Fibroblast of skin of back (primary cell): ENCODE results near the gene PRRG3.

ENCODE experiments used
- DNase-seq: peaks from one replicate; pipeline ENCODE4 v3.0.0-alpha.2; 2013

The PRRG3 gene

GRCh38 chrX:151708821-151709220 lies 13.6 kb downstream of the PRRG3 start:
- no peak for DNase-seq

GRCh38 chrX:151710457-151710856 lies 15.2 kb downstream of the PRRG3 start:
- DNase-seq = no peak

GRCh38 chrX:151711154-151711553 lies 15.9 kb downstream of the PRRG3 start:
- no peak for DNase-seq

DNA sequence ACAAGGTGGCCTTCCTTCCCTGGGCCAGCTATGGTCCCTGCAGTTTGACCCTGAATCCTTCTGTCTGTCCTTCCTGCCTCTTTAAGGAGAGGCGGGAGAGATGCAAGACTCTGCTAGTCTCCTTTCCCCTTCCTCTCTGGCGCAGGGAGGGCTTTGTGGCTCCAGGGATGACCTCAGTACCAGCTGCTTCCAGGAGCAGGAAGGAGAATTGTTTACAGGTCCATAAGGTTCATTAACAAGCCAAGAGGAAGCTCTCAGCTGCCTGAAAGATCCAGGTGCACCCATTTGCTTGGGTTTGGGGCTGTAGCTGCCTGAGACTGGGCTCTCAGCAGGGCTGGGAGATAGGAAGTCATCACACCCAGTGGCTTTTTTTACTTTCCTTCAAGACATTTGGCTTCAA lies 16.5 kb downstream of the PRRG3 start:
- DNase-seq = no peak

DNA sequence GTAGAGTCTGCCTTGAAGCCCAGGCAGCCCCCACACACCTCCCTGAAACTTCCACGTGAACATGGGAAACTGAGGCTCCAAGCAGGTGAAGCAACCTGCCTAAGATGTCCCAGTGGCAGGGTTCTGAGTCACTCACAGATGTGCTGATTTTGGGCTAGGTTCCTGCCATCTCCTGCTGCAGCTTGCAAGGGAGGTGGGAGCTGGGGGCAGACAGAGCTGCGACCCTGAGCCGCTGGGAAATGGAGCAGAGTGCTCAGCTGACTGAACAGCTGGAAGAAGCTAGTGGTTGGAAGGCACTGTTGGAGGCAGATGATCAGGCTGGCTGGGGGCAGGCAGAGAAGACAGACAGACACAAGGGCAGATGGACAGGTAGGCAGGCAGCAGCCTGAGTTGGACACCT lies 17.0 kb downstream of the PRRG3 start:
- DNase-seq = no peak

DNA sequence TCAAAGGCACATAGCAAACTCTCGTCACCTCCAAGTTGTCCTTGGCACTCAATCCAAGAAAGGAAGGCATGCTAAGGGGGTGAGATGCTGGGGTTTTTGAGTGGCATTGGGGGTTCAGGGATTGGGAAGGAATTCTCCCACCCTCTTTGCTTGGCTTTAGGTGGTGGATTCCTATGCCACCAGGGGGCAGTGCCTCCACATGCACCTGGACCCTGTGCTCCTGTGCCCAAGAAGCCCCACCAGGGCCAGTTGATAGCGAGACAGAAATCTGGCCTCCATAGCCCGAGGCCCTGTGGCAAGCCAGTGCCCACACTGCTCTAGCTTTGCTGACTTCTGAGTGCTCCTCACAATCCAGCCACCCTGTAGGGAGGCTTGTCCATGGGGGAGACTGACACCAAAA lies 18.6 kb downstream of the PRRG3 start:
- DNase-seq = peak; percentile 1

- DNase-seq = no peak
These were observed 19.1 kb downstream of the PRRG3 start for GRCh38 chrX:151714362-151714761.

DNA sequence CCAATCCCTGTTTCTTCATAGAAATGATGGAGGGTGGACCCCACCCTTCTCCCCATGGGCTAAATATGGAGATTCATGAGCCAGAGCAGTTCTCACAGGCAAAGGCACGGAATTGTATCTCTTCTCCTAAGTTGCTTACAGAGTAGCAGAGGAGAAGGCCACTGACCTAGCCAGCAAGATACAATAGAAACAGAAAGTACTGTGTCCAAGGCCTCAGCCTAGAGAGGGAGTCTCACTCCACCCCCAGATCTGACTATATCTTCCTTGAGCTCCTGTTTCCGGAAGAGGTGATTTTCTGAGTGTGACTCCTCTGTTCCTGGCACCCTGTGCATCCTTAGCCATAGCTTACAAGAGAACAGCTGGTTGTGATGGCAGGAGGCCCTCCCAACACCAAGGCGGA lies 20.5 kb downstream of the PRRG3 start, which contains the start of gene FATE1:
TSS of gene FATE1 (plus strand) at position 284 of the 400 bp plus-strand sequence. CDS start at position 369, 85 bp downstream.
- no peak for DNase-seq

- DNase-seq = peak; percentile 17
These were observed 27.1 kb downstream of the PRRG3 start for GRCh38 chrX:151722241-151722846.

DNA sequence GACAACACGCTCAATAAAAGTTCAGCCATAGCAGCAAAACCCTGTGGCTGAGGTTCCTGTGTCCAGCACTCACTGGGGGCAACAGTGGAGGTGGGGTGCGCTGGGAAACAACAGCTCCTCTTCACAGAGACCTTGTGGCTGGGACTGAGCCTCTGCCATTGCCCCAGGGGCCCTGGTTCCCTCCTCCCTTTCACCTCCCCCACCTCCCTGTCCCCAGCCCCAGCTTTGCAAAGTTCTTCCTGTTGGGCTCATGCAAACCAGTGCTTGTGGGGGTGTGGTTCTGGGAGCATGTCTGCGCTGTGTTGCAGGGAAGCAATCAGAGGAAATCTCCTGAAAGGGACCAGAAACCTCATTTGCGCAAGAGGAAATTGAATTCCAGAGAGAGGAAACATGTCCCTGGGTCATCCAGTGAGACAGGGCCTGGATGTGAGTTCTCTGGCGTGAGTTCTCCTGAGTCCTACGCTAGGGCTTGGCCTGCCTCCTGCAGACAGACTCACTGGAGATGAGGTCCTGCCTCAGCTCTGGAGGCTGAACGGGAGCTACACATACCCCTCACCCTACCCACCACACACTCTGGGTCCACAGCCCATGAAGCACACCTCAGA lies 28.0 kb downstream of the PRRG3 start:
- DNase-seq = no peak

- DNase-seq = no peak
These were observed 29.5 kb downstream of the PRRG3 start for GRCh38 chrX:151724563-151725337.

DNA sequence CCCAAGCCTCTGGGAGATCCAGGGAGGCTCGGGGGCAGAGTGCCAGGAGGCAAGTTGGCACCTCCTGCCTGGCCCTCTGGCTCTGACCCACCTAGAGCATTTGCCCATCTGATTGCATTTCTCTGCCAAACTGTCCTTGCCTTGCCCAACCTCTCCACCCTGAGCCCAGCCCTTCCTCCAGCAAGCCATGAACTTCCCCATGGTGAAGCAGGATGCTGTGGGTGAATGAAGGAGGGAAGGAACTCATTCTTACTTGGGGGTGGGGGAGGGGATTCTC lies 30.0 kb downstream of the PRRG3 start:
- no peak for DNase-seq

- no peak for DNase-seq
These were observed 31.5 kb downstream of the PRRG3 start for GRCh38 chrX:151726751-151727150.

DNA sequence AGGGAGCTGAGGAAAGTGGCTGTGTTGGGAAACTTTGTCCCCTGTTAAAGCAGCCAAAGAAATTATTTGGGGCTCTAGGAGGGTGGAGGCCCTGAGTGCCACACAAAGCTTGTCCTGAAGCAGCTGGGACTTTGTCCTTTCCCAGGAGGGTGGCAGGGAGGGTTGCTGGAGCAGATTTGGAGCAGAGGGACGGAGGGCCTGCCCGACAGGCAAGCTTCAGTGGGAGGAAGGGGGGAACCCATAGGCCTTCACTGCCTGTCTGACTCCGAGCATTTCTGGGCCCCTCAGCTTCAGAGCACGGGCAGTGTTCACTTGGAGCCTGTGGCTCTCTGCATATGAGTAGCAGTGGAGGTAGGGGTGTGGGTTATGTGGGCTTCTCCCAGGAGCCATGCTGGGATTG lies 32.1 kb downstream of the PRRG3 start:
- DNase-seq = no peak

DNA sequence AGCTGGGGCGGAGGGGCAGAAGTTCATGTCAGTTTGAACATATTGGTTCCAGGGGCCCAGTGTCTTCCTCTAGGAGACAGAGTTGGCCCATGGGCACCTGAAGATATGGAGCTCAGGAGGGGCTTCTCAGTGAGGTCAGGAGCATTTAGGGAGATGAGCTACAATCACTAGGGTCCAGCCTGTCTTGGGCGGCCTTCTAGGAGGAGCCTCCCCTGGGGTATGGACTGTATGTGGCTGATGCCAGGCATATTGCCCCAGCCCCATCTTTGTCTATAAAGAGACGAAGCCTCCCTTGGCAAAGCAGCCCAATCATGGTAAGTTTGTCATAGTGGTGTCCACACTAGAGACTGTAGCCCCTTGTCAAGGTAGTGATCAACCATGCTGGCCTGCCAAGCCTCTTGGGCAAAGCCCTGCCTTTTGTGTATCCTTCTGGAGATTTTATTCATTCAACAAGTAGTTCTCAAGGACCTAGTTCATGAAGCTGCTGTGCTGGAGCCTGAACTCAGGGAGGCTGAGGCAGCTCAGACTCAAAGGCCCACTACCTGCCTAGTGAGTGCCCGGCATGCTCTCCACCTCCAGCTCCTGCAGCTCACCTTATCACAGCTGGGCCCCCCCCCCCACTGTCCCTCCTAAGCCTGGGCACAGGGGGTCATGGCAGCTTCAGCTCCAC lies 33.9 kb downstream of the PRRG3 start:
- DNase-seq = no peak

DNA sequence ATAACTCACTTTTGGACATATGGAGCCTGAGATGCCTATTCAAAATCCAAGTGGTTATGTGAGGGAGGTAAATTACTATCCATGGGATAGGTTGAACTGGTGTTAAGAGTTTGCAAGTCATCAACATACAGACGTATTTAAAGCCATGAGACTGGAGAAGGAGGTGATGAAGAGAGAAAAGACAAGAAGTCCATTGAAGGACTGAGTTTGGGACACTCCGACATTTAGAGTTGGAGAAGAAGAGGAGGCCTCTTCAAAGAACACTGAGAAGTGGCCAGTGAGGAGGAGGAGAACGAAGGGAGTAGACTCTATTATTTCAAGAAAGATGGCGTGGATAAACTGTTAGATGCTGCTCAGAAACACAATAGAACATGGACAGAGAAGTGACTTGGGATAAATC lies 39.2 kb downstream of the PRRG3 start, which contains the start of gene CNGA2:
TSS of gene CNGA2 (plus strand) at position 301 of the 400 bp plus-strand sequence. CDS start 3,738 bp downstream, outside the sequence.
- DNase-seq = no peak

GRCh38 chrX:151735219-151735618 lies 40.0 kb downstream of the PRRG3 start:
- no peak for DNase-seq

DNA sequence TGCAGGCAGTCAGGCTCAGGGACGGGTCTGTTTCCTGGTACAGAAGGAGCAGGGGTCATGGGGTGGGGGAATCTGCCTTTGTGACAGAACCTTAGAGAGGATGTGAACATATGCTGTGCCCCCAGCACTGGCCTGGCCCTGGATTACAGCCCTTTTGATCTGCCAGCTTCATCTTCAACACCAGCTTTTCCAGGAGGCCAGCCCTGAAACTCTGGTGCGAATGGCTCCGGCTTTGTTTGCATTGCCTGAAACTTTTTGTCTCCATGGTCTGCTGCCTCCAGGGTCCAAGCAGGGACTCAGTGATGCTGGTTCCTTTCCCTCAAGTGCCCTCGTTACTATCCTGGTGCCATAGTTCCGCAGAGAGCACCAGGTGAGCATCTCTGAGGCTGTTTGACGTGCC lies 41.4 kb downstream of the PRRG3 start:
- no peak for DNase-seq

GRCh38 chrX:151737494-151737893 lies 42.2 kb downstream of the PRRG3 start:
- DNase-seq = no peak

DNA sequence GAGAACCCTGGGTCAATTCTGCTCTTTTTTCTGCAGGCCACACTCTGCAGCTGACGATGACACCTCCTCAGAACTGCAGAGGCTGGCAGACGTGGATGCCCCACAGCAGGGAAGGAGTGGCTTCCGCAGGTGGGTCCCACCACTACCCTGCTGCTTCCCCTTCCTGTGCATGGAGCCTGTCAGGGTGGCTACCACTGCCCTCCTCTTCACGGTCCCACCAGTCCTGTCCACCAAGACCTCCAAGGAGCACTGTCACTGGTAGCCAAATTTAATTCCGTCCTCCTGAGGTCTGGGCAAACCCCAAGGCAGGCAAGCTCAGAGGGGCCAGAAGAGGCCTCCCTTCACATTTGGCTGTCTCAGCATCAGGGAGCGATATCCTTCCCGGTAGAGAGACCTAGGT lies 43.5 kb downstream of the PRRG3 start:
- no peak for DNase-seq

DNA sequence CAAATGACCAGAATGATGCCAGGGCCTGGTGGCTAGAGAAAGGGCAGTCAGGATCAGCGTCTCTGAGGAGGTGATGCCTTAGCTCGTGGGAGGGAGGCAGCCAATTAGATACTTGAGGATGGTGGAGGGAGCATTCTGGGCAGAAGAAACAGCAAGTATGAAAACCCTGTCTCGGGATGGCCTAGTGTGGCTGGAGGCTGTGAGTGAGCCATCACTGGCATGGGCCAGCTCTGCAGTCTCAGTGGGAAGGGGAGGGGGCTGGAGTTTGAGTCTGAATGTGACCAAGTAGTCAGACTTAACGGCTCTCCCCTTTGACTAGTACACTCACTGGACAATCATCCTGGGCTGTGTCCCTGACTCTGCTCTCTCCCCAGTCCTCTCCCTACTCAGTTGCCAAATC lies 46.3 kb downstream of the PRRG3 start:
- DNase-seq = no peak

- no peak for DNase-seq
These were observed 47.1 kb downstream of the PRRG3 start for GRCh38 chrX:151742311-151742710.

GRCh38 chrX:151743651-151744470 lies 48.6 kb downstream of the PRRG3 start:
- DNase-seq = no peak
